GM23338 (cell line): ENCODE results near the gene CD93. TPM values are rescaled to one million over a fixed set of nuclear protein-coding genes. Genes with fewer than 3 reads are reported as not detected.

Experiments
- ATAC-seq: fragments of 200-7000 bp; cut with Tn5 transposase; 3 replicates; pipeline ENCODE4 v1.9.1; 2020
- DNase-seq: peaks from one replicate; pipeline ENCODE4 v3.0.0-alpha.2; 2015; ENCODE audit warnings: low spot score
- H2AFZ ChIP-seq: fragments of 200-600 bp; sonication (generic); 2 replicates; pipeline ENCODE4 v1.8.0; 2016; ENCODE audit warnings: antibody characterized with exemption, mild to moderate bottlenecking, moderate library complexity
- H3F3A ChIP-seq: fragments of 200-600 bp; sonication (generic); replicated peaks from 2 replicates; pipeline ENCODE4 v1.8.0; 2017; ENCODE audit warnings: antibody characterized with exemption, mixed run types, low read depth
- H3K27ac ChIP-seq: fragments of 200-600 bp; sonication (generic); 2 replicates; pipeline ENCODE4 v1.6.1; 2016; ENCODE audit warnings: low read depth
- H3K27me3 ChIP-seq: fragments of 200-600 bp; sonication (generic); 2 replicates; pipeline ENCODE4 v1.8.0; 2016; ENCODE audit warnings: mild to moderate bottlenecking, mixed run types, moderate library complexity; ENCODE audit not compliant: insufficient read depth
- H3K36me3 ChIP-seq: fragments of 200-600 bp; sonication (generic); 2 replicates; pipeline ENCODE4 v1.8.0; 2016; ENCODE audit warnings: mild to moderate bottlenecking; ENCODE audit not compliant: insufficient read depth
- H3K4me1 ChIP-seq: fragments of 200-600 bp; sonication (generic); 2 replicates; pipeline ENCODE4 v1.8.0; 2016; ENCODE audit warnings: mild to moderate bottlenecking, moderate library complexity; ENCODE audit not compliant: insufficient read depth
- H3K4me2 ChIP-seq: fragments of 200-600 bp; sonication (generic); 2 replicates; pipeline ENCODE4 v1.7.1; 2017; ENCODE audit warnings: mixed run types
- H3K4me3 ChIP-seq: fragments of 200-600 bp; sonication (generic); 2 replicates; pipeline ENCODE4 v1.6.1; 2016; ENCODE audit warnings: mixed run types
- H3K79me2 ChIP-seq: fragments of 200-600 bp; sonication (generic); replicated peaks from 2 replicates; pipeline ENCODE4 v1.8.0; 2017; ENCODE audit warnings: mild to moderate bottlenecking; ENCODE audit not compliant: insufficient read depth
- H3K9me2 ChIP-seq: fragments of 200-600 bp; sonication (generic); 2 replicates; pipeline ENCODE4 v1.8.0; 2017; ENCODE audit not compliant: insufficient read depth
- H4K20me1 ChIP-seq: fragments of 200-600 bp; sonication (generic); replicated peaks from 2 replicates; pipeline ENCODE4 v1.8.0; 2017; ENCODE audit warnings: mild to moderate bottlenecking; ENCODE audit not compliant: insufficient read depth
- H3K27ac Mint-ChIP-seq: 2 replicates; pipeline ENCODE4 v1.8.0; 2020; ENCODE audit warnings: inconsistent platforms, mild to moderate bottlenecking, moderate library complexity, mixed read lengths
- H3K27me3 Mint-ChIP-seq: 3 replicates; pipeline ENCODE4 v1.8.0; 2022; ENCODE audit warnings: low read depth, mild to moderate bottlenecking, moderate library complexity, mixed read lengths, inconsistent platforms; ENCODE audit not compliant: insufficient read depth, poor library complexity
- H3K36me3 Mint-ChIP-seq: 3 replicates; pipeline ENCODE4 v1.8.0; 2021; ENCODE audit warnings: low read depth, mild to moderate bottlenecking, inconsistent platforms, moderate library complexity, mixed read lengths
- H3K4me1 Mint-ChIP-seq: 3 replicates; pipeline ENCODE4 v1.8.0; 2020; ENCODE audit warnings: mild to moderate bottlenecking, inconsistent platforms, mixed read lengths
- H3K4me3 Mint-ChIP-seq: 3 replicates; pipeline ENCODE4 v1.8.0; 2021; ENCODE audit warnings: moderate library complexity, mild to moderate bottlenecking, inconsistent platforms, mixed read lengths
- H3K9me3 Mint-ChIP-seq: 3 replicates; pipeline ENCODE4 v1.8.0; 2020; ENCODE audit warnings: moderate library complexity, mild to moderate bottlenecking, inconsistent platforms, mixed read lengths
- CREB1 ChIP-seq: fragments of 250-450 bp; sonication (Bioruptor Pico); IDR thresholded peaks from 2 replicates; pipeline ENCODE4 v1.5.0; 2020; ENCODE audit warnings: low read depth, mild to moderate bottlenecking, moderate library complexity
- EZH2 ChIP-seq: fragments of 200-600 bp; sonication (generic); IDR thresholded peaks from one replicate; pipeline ENCODE4 v1.8.0; 2017; ENCODE audit warnings: antibody characterized with exemption, mild to moderate bottlenecking, low read depth; ENCODE audit not compliant: unreplicated experiment
- EZH2phosphoT487 ChIP-seq: fragments of 200-600 bp; sonication (generic); IDR thresholded peaks from one replicate; pipeline ENCODE4 v1.8.1; 2018; ENCODE audit warnings: antibody characterized with exemption; ENCODE audit not compliant: unreplicated experiment
- JUNB ChIP-seq: IDR thresholded peaks from one replicate; pipeline ENCODE4 v1.6.1; 2016; ENCODE audit warnings: antibody characterized with exemption; ENCODE audit not compliant: unreplicated experiment
- NANOG ChIP-seq: IDR thresholded peaks from 2 replicates; pipeline ENCODE4 v1.6.1; 2016; ENCODE audit warnings: antibody characterized with exemption, borderline replicate concordance
- POLR2AphosphoS5 ChIP-seq: IDR thresholded peaks from 2 replicates; pipeline ENCODE4 v1.6.1; 2016; ENCODE audit warnings: antibody characterized with exemption, low read depth
- STAT1 ChIP-seq: IDR thresholded peaks from one replicate; pipeline ENCODE4 v1.6.1; 2016; ENCODE audit warnings: antibody characterized with exemption; ENCODE audit not compliant: unreplicated experiment
- ZNF114 ChIP-seq: fragments of 250-450 bp; sonication (Bioruptor Pico); IDR thresholded peaks from 2 replicates; pipeline ENCODE4 v1.5.0; 2020; ENCODE audit warnings: mild to moderate bottlenecking, moderate library complexity
- ZNF331 ChIP-seq: fragments of 250-450 bp; sonication (Bioruptor Pico); IDR thresholded peaks from 2 replicates; pipeline ENCODE4 v1.5.0; 2020; ENCODE audit warnings: low read depth, mild to moderate bottlenecking, moderate library complexity
- polyA plus RNA-seq: library from polyadenylated mRNA; unstranded; fragments of >200 nt; fragmentation: Nextera tagmentation; extraction: Ambion mirVana; gene quantifications from 2 replicates; pipeline ENCODE4 v1.2.1, GENCODE V29; 2016
- total RNA-seq: library from RNA; depleted of rRNA; stranded (reverse); fragments of >200 nt; shearing (Covaris generic); gene quantifications from 2 replicates; pipeline ENCODE4 v1.2.3, GENCODE V29; 2014
- TF ChIP-seq, protein P1 (sequence below): IDR thresholded peaks from one replicate; pipeline ENCODE4 v1.6.1; 2018; ENCODE audit warnings: antibody characterized with exemption; ENCODE audit not compliant: unreplicated experiment
- TF ChIP-seq, protein P2 (sequence below), 2 experiments: fragments of 200-600 bp in 1 of 2; sonication (generic) in 1 of 2; conservative IDR thresholded peaks; 2 replicates each; pipeline versions ENCODE4 v1.5.1 to v1.6.1; 2016 to 2017; ENCODE audit warnings: antibody characterized with exemption in 2 of 2, low read depth in 2 of 2, mild to moderate bottlenecking in 2 of 2, moderate library complexity in 1 of 2
- TF ChIP-seq, protein P3 (sequence below): fragments of 250-450 bp; sonication (Bioruptor Pico); IDR thresholded peaks from 2 replicates; pipeline ENCODE4 v1.5.0; 2020; ENCODE audit warnings: mild to moderate bottlenecking, moderate library complexity

CD93 gene
- total and polyA plus RNA-seq, 2 experiments from 2014 or later = 0.03 TPM; not detected in 1

DNA sequence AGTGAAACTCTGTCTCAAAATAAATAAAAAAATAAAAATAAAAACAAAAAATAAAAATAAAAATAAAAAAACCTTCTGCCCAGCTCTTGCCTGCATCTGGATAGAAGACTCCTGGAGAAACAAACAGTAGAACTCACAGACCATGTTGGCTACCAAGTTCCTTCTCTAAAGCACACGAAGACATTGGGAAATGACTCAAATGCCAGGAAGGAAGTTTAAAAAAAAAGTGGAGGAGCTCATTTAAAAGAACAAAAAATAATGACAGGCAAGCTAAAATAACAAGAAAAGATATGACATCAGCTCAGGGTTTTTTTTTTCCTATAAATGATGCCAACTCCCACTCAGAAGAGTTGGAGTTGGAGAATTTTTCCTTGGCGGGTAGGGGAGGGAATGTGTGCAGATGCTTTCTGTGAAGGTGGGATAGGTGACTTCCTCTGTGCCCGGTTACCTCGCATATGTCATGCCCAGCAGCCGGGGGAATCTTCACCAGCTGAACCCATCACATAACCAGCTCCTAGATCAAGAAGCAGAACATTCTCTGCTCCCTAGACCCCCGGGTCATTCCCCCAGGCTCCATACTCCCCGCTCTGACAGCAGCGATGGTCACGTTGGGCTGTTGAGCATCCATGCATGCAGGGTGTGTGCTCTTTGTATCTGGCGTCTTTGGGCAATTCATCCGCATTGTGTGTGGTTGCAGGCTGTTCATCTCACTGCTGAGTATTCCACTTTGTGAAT, 17.3 kb upstream of the CD93 start:
- no peak overlapping the region for H3K4me3 Mint-ChIP-seq
- H3F3A ChIP-seq = no peaks in the 10 kb centered on the region
- H3K9me2 ChIP-seq = no peaks in the 10 kb centered on the region
- no peak overlapping the region for H3K27ac Mint-ChIP-seq
- H3K36me3 Mint-ChIP-seq = no peaks in the 10 kb centered on the region
- peaks cover 2% of the 10 kb centered on the region for H3K27me3 Mint-ChIP-seq
- DNase-seq (no peak), ATAC-seq (no peak)
- H3K4me2 ChIP-seq = no peak overlapping the region
- H2AFZ ChIP-seq = no peak overlapping the region
- TF ChIP-seq CREB1 (CRISPR knock-in tag) (no peak), EZH2 (no peak), ZNF114 (CRISPR knock-in tag) (no peak), EZH2phosphoT487 (no peak), ZNF331 (no peak), JUNB (no peak), POLR2AphosphoS5 (no peak), NANOG (no peak), STAT1 (no peak)
- TF ChIP-seq, protein P1, sequence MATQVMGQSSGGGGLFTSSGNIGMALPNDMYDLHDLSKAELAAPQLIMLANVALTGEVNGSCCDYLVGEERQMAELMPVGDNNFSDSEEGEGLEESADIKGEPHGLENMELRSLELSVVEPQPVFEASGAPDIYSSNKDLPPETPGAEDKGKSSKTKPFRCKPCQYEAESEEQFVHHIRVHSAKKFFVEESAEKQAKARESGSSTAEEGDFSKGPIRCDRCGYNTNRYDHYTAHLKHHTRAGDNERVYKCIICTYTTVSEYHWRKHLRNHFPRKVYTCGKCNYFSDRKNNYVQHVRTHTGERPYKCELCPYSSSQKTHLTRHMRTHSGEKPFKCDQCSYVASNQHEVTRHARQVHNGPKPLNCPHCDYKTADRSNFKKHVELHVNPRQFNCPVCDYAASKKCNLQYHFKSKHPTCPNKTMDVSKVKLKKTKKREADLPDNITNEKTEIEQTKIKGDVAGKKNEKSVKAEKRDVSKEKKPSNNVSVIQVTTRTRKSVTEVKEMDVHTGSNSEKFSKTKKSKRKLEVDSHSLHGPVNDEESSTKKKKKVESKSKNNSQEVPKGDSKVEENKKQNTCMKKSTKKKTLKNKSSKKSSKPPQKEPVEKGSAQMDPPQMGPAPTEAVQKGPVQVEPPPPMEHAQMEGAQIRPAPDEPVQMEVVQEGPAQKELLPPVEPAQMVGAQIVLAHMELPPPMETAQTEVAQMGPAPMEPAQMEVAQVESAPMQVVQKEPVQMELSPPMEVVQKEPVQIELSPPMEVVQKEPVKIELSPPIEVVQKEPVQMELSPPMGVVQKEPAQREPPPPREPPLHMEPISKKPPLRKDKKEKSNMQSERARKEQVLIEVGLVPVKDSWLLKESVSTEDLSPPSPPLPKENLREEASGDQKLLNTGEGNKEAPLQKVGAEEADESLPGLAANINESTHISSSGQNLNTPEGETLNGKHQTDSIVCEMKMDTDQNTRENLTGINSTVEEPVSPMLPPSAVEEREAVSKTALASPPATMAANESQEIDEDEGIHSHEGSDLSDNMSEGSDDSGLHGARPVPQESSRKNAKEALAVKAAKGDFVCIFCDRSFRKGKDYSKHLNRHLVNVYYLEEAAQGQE = no peak
- TF ChIP-seq, protein P2, sequence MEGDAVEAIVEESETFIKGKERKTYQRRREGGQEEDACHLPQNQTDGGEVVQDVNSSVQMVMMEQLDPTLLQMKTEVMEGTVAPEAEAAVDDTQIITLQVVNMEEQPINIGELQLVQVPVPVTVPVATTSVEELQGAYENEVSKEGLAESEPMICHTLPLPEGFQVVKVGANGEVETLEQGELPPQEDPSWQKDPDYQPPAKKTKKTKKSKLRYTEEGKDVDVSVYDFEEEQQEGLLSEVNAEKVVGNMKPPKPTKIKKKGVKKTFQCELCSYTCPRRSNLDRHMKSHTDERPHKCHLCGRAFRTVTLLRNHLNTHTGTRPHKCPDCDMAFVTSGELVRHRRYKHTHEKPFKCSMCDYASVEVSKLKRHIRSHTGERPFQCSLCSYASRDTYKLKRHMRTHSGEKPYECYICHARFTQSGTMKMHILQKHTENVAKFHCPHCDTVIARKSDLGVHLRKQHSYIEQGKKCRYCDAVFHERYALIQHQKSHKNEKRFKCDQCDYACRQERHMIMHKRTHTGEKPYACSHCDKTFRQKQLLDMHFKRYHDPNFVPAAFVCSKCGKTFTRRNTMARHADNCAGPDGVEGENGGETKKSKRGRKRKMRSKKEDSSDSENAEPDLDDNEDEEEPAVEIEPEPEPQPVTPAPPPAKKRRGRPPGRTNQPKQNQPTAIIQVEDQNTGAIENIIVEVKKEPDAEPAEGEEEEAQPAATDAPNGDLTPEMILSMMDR (conservative IDR thresholded peaks at IDR 0.05; ENCODE audit: low read depth in 2 of 2) = no peak
- TF ChIP-seq, protein P3, sequence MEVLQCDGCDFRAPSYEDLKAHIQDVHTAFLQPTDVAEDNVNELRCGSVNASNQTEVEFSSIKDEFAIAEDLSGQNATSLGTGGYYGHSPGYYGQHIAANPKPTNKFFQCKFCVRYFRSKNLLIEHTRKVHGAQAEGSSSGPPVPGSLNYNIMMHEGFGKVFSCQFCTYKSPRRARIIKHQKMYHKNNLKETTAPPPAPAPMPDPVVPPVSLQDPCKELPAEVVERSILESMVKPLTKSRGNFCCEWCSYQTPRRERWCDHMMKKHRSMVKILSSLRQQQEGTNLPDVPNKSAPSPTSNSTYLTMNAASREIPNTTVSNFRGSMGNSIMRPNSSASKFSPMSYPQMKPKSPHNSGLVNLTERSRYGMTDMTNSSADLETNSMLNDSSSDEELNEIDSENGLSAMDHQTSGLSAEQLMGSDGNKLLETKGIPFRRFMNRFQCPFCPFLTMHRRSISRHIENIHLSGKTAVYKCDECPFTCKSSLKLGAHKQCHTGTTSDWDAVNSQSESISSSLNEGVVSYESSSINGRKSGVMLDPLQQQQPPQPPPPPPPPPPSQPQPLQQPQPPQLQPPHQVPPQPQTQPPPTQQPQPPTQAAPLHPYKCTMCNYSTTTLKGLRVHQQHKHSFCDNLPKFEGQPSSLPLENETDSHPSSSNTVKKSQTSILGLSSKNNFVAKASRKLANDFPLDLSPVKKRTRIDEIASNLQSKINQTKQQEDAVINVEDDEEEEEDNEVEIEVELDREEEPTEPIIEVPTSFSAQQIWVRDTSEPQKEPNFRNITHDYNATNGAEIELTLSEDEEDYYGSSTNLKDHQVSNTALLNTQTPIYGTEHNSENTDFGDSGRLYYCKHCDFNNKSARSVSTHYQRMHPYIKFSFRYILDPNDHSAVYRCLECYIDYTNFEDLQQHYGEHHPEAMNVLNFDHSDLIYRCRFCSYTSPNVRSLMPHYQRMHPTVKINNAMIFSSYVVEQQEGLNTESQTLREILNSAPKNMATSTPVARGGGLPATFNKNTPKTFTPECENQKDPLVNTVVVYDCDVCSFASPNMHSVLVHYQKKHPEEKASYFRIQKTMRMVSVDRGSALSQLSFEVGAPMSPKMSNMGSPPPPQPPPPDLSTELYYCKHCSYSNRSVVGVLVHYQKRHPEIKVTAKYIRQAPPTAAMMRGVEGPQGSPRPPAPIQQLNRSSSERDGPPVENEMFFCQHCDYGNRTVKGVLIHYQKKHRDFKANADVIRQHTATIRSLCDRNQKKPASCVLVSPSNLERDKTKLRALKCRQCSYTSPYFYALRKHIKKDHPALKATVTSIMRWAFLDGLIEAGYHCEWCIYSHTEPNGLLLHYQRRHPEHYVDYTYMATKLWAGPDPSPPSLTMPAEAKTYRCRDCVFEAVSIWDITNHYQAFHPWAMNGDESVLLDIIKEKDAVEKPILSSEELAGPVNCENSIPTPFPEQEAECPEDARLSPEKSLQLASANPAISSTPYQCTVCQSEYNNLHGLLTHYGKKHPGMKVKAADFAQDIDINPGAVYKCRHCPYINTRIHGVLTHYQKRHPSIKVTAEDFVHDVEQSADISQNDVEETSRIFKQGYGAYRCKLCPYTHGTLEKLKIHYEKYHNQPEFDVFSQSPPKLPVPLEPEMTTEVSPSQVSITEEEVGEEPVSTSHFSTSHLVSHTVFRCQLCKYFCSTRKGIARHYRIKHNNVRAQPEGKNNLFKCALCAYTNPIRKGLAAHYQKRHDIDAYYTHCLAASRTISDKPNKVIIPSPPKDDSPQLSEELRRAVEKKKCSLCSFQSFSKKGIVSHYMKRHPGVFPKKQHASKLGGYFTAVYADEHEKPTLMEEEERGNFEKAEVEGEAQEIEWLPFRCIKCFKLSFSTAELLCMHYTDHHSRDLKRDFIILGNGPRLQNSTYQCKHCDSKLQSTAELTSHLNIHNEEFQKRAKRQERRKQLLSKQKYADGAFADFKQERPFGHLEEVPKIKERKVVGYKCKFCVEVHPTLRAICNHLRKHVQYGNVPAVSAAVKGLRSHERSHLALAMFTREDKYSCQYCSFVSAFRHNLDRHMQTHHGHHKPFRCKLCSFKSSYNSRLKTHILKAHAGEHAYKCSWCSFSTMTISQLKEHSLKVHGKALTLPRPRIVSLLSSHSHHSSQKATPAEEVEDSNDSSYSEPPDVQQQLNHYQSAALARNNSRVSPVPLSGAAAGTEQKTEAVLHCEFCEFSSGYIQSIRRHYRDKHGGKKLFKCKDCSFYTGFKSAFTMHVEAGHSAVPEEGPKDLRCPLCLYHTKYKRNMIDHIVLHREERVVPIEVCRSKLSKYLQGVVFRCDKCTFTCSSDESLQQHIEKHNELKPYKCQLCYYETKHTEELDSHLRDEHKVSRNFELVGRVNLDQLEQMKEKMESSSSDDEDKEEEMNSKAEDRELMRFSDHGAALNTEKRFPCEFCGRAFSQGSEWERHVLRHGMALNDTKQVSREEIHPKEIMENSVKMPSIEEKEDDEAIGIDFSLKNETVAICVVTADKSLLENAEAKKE = no peak
- no peak overlapping the region for H3K27ac ChIP-seq
- no peaks in the 10 kb centered on the region for H3K36me3 ChIP-seq
- H3K4me1 ChIP-seq = no peaks in the 10 kb centered on the region
- no peak overlapping the region for H3K4me3 ChIP-seq
- H3K79me2 ChIP-seq = no peaks in the 10 kb centered on the region
- no peaks in the 10 kb centered on the region for H3K27me3 ChIP-seq
- H3K9me3 Mint-ChIP-seq = no peaks in the 10 kb centered on the region
- H4K20me1 ChIP-seq = no peaks in the 10 kb centered on the region
- H3K4me1 Mint-ChIP-seq = peaks cover 3% of the 10 kb centered on the region; the same call in 2 of the 3 replicates
